Skeletal muscle cell (primary cell): ENCODE data around the gene SHISA6.
"Not testable (repeated sequence)": the region's sequence is repeated elsewhere in the genome, so short reads cannot be mapped to it uniquely, and the experiment has no call there.

Experiments
- DNase-seq: peaks from one replicate; pipeline ENCODE4 v3.0.0-alpha.2; 2010; ENCODE audit warnings: low read depth
- H3K4me3 ChIP-seq: 2 replicates; pipeline ENCODE4 v1.5.1; 2011; ENCODE audit warnings: low read depth, mild to moderate bottlenecking, control low read depth, low read length, moderate library complexity

Gene SHISA6

DNA sequence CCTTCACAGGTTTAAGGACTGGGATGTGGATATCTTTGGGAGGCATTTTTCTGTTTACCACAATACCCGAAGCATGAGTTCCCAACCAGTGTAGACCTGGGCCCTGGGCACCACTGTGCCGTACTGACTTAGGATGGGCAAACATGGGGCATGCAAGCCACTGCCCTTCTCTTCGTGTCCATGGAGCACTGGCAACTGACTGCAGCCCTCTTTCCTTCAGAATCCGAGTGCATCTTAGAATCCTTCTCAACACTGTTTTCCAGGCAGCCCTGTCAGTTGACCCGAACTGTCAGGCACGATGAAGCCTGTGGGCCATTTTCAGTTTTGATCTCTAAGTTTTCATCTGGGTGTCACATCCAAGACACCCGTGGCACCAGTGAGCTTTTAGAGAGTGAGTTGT lies 59.2 kb downstream of the SHISA6 start:
- no peak for DNase-seq
- no peak overlapping the region for H3K4me3 ChIP-seq

DNA sequence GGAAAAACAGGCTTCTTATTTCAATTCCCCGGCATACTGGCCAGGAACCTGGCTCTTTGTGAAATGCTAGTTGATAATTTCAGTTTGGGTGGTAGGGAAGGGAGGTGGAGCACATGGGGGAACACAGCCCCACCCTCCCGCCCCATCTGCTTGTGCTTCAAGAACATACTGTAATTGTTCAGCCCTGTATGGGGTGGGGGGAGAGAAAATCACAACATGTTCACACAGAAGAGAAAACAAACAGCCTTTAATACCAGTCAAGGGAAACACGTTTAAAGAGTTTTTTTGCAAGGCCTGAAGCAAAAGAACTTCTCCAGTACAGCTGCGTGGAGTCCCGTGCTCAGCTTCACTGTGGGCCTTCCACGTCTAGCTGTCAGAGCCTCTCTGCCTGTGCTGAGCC lies 59.7 kb downstream of the SHISA6 start:
- DNase-seq, result no peak
- no peak overlapping the region for H3K4me3 ChIP-seq

DNA sequence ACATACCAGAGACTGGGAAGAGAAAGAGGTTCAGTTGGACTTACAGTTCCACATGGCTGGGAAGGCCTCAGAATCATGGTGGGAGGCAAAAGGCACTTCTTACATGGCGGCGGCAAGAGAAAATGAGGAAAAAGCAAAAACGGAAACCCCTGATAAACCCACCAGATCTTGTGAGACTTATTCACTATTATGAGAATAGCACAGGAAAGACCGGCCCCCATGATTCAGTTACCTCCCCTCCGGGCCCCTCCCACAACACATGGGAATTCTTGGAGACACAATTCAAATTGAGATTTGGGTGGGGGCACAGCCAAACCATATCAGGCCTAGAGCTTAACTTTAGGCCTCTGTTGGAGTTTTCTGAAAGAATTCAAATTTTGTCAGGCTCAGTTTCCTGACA lies 60.9 kb downstream of the SHISA6 start:
- DNase-seq, H3K4me3 ChIP-seq: not testable (repeated sequence)

DNA sequence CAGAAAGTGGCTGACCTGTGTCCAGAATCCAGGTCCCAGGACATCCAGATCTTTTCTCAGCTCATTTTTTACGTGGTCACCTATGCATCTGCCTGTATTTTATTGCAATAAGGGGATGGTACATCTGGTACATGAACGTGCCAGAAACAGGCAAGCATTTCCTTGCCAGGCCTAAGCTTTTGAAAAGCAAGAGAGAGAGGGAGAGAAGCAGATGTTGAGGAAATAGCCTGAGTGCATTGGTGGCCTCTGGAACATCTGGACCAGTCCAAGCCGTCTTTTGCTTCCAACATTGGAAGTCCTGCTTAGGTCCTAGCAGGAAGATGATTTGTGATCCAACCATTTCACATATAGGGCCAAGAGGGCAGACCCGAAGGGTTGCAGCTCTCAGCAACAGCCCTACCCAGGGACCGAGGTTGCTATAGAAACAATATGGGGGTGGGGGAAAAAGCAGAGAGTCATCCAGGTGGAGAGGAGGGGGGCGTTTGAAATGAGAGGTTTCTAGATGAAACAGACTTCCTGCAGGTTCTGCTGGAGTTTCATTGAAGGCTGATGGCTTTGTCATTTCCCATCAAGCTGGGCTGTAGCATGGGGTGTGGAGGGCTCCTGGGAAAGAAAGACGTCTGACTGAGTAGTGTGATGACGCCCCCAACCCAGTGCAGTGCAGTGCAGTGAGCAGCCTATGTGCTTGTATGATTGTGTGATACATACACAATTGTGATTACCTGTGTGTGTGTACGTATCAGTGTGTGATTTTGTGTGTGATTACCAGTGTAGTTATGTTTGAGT lies 61.6 kb downstream of the SHISA6 start:
- no peak overlapping the region for H3K4me3 ChIP-seq
- no peak for DNase-seq

DNA sequence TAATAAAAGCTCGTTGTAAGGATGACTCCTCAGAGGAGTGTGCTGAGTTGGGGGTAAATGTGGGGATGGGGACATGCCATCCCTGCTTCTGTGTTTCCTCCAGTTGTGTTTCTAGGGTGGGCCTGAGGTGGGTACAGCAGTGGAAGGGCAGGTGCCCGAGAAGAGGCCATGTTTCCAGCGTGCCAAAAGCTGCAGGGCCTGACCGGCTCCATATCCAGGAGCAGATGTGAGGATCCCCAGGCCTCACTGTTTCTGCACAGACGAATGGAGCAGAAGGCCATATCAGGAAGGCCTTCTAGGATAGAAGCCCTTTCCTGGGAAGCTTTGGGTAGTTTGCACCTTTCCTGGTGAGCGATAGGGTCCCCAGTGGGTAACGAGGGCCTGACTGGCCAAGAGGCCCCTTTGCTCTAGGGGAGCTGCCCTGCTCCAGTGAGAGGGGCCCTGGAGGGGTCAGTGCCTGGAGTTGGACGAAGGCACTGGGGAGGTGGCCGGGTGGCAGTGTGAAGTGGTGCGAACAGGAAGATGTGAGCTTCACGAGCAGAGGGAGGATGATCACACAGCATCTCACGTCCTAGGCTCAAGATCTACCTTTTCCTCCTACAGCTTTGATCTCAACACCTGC lies 62.9 kb downstream of the SHISA6 start:
- DNase-seq, result no peak
- H3K4me3 ChIP-seq, result no peak overlapping the region

DNA sequence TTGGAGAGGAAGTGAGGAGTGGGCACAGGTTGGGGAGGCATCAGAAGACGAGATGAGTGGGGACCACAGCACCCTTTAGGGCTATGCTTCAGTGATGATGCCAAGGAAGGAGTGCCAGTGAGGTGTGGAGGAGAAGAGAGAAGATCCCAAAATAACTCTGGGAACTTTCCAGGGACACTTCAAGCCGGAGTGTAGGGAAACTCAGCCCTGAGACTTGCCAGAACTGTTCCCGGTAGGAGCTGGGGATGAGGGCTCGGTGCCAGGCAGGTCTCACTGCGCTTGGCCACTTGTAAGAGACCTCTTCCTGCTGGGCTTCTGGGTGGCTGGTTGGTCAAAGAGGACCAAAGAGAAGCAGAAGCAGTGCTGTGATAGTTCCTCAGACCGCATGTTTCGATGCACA lies 63.6 kb downstream of the SHISA6 start:
- H3K4me3 ChIP-seq, result no peak overlapping the region
- DNase-seq, result no peak

DNA sequence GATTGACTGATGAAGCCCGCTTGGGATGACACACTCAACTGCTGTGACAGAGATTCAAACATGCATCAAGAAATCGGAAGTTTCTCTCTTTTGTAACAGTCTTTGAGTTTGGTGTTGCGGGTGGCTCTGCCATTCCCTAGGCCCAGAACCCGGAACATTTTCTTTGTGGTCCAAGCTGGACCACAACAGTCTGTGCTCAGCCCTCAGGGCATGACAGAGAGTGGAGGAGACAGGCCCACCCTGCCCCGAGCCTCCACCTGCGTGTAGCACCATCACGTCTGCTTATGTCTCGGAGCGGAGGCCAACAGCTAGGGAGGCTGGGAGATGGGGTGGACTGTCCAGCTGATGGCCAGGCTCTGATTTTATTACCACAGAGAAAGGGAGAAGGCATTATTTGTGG lies 64.5 kb downstream of the SHISA6 start:
- H3K4me3 ChIP-seq, result no peak overlapping the region
- no peak for DNase-seq

DNA sequence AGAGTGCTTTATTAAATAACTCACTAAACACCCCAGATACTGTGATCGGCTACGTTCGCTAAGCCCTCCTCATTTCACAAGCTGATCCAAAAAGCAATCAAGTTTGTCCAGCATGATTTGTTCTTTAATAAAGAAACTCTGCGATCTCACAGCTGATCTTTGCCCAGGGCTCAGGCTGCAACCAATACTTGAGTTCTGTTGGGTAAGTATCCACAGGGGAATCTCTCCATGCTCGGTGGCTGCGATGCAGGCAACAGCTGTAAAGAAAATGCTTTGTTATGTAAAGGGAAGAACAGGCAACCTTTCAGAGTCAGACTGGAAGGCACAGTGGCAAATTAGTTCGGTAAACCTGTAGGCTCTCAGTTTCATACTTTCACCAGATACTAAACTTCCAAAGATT lies 67.5 kb downstream of the SHISA6 start:
- no peak overlapping the region for H3K4me3 ChIP-seq
- DNase-seq, result no peak

DNA sequence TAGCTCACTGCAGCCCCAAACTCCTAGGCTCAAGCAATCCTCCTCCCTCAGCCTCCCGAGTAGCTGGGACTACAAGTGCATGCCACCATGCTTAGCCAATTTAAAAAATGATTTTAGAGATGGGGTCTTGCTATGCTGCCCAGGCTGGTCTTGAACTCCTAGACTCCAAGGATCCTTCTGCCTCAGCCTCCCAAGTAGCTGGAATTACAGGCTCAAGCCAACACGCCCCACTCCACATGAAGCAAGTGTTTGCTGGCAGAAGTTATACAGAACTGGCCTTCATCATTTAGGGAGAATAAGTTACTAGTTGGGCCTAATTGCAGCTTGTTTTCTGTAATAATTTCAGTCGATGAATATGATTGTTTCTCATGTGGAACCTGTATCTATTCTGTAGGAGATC lies 68.0 kb downstream of the SHISA6 start:
- DNase-seq, result no peak
- H3K4me3 ChIP-seq, result no peak overlapping the region

DNA sequence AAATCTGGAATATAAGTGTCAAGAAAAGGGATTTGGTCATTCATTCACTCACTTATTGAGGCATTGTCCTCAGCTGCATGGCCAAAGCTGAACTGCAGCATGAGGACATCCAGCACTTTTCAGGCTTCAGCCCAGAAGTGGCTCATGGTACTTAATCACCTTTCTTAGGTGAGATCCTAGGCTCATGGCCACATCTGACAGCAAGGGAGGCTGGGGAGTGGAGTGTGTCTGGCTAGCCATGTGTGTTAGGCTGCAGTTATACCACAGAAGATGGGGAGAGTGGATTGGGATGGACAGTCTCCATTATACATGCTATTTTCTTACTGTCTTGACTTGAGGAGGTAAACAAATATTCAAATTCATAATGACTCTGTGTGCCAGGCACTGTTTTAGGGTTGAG lies 68.8 kb downstream of the SHISA6 start:
- no peak overlapping the region for H3K4me3 ChIP-seq
- no peak for DNase-seq

DNA sequence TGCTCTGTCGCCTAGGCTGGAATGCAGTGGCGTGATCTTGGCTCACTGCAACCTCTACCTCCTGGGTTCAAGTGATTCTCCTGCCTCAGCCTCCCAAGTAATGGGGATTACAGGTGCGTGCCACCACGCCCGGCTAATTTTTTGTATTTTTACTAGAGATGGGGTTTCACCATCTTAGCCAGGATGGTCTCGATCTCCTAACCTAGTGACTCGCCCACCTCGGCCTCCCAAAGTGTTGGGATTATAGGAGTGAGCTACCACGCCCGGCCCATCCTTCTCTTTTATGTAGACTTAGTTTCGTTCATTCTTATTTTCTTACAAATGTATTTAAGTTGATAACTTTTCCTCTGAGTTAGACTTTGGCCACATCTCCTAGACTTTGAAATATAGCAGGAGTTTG lies 75.4 kb downstream of the SHISA6 start:
- DNase-seq, result not testable (repeated sequence)

DNA sequence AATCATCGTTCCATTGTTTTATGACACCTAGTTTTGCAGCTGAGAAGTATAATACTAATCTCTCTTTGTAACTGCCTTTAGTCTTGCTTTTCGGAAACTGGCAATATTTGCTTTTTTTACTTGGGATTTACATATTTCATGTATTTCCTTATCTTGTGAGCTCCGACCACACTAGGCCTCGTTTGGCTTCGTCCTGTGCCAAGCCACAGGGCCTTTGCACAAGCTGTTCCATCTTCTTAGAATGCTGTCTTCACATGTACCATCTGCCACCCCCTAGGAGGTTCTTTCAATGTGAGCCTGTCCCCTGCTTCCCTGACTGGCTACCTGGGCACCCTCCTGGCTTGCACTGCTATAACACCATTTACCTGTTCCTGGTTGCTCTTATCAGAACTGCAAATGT lies 77.2 kb downstream of the SHISA6 start:
- no peak for DNase-seq
- no peak overlapping the region for H3K4me3 ChIP-seq

More for the DNA sequence above, 75.4 kb downstream of the SHISA6 start:
- H3K4me3 ChIP-seq, result not testable (repeated sequence)

DNA sequence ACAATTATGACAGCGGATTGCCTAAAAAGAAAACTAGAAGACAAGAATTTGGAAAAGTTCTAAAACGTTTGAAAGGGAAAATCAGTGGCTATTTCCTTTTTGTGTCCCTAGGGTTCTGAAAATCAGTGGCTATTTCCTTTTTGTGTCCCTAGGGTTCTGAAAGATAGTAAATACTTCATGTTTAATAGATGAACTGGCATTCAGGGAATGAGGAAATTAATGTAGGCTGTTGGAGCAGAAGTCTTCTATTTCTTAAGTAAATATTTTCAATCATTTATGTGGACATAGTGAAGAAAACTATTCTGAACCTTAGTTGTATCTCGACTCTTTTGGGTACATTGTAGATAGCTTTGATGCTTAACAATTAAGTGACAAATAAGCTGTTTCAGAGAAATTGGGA lies 78.9 kb downstream of the SHISA6 start:
- no peak for DNase-seq
- H3K4me3 ChIP-seq, result no peak overlapping the region

DNA sequence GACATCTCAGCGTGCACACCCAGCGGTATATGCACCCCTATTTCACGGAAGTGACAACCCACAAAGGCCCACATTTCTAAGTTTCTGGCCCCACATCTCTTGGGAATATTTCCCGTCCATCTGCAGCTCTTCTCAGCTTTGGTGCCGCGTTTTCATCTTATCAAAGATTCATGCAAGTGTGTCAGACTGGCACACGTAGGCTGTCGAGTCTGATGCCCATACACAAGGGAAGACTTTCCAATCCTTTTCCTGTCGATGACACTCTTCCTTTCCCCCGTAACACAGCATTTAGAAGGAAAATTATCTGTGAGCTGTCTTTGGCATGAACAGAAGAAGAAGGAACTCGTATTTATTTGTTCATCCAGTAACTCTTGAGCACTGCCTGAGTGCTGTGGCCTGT lies 83.0 kb downstream of the SHISA6 start:
- no peak overlapping the region for H3K4me3 ChIP-seq
- DNase-seq, result no peak

DNA sequence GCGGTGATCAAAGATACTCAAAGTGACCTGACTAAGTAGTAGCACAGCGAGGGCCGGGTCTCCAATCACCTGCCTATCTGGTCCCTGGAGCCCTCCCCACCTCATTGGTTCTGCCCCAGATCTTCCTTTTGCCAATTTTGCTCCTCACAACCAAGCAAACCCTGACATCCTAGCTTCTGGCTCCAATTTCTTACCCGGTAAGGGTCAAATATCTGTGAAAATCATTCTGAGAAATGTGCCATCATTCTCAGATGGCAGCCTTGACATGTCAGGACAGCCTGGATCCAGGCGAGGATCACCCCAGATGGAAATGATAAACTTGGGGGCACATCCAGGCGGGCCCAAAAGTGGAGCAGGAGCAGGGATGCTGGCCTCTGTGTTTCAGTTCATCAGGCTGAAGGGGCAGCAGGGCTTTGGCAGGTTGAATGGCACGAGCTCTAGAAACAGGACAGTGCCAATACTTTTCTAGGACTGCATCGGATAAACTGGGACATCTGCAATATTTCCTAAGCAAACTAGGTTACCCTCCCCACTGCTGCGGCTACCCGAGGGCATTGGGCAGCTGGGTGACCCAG lies 83.9 kb downstream of the SHISA6 start:
- DNase-seq, result no peak

DNA sequence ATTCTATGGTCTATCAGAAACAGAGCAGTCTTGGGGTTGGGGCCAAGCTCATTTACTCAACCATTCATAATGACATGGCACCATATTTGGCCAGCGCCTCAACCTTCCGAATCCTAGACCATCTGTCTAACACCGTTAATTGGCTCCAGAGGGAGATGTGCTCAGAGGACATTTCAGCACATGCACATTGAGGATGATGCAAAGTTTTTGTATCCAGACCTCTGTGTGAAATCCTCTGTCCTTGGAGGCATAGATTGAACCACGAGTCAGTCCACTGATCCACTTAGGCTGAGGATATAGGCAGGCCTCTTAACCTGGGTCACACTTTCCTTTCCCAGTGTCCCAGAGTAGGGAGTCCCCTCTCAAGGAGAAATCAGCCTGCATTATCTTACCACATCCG lies 85.5 kb downstream of the SHISA6 start:
- no peak overlapping the region for H3K4me3 ChIP-seq
- no peak for DNase-seq

More for the DNA sequence above, 83.9 kb downstream of the SHISA6 start:
- no peak overlapping the region for H3K4me3 ChIP-seq

DNA sequence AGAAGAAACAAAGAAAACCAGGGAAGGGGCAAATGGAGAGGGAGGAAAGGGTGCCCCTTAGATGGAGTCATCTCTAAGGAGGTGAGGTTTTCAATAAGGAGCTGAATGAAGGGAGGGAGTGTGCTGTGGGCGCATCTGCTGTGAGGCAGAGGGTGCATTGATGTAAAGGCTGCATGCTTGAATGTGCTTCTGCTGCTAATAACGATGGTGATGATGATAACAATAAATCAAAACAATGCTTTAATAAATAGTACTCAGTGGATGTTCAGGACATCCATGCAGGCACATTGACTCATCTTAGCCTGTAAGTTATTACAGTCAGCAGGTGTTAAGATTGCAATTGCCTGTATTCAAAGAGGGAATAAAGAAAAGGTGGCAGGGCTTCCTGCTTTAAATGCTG lies 87.8 kb downstream of the SHISA6 start:
- no peak overlapping the region for H3K4me3 ChIP-seq
- no peak for DNase-seq

DNA sequence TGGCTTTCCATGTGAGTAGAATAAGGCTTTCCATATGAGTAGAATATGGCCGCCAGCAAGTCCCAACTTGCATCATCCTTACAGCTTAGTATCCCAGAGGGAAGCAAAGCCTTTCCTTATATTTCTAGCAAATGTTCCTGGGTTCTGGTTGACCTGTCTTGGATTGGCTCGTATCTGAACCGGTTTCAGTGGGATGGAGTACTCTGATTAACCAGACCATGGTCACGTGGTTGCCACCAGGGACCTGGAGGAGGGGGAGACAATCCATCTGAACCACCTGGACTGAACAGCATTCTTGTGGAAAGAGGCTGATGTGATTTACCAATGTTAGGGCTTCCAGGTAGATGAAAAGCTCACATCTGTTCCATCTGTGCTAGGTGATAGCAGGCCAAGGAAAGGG lies 89.0 kb downstream of the SHISA6 start:
- no peak for DNase-seq
- H3K4me3 ChIP-seq, result no peak overlapping the region

DNA sequence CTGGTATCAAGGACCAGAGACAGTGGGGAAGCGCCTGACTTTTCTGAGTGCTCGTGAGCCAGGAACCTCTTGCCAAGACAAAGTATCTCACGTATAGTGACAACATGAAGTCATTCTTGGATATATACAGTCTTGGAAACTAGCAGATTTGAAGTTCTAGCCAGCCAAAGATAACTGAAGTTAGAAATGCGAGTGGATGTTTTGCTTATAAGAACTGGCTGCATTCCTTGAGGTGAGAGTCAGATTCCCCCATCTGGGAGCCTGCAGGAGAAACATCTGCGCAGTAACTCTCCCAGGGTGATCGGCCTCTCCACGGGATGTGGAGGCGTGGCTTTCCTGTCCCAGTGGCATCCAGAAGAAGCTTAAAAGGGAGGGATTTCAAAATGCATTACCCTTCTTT lies 89.8 kb downstream of the SHISA6 start:
- DNase-seq, result no peak

DNA sequence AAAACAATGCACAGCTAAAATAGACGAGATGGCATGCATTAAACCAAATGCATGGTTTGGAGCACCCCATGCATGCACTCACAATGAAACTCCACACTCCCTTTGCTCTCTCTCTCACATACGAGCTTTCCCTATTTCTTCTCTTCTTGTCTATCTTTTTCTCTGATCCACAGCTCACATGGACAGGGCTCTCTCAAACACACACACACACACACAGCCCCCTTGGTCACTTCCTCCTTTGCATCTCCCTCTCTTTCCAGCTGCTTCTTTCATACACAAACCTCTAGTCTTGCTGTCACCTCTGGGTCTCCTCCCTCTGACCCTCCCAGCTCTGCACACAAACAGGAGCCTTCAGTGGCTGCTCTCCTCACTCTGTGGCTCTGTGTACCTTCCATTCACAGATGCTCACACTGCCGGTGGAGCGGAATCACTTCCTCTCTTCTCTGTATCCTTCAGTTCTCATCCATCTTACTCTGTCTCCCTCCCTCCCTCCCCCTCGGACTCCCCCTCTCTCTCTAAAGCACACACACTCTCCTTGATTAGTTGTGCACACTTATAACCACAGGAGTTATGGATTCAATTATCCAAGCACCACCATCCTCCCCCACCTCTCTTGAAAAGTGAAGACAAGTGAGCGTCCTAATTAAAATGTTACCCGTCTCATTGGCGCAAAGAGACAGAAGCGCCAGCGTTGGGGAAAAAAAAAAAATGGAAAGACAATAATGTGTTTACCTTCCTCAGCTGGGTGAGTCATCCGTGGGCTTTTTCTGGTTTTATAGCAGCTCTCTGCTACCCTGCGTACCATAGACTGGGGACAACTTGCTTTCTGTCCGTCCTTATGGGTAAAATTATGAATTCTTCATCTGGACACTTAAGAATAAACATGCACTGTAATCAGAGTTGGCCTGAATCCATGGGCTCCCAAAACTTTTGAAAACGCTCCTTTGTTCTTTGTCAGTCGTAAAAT lies 90.8 kb downstream of the SHISA6 start:
- H3K4me3 ChIP-seq, result no peak overlapping the region
- no peak for DNase-seq

More for the DNA sequence above, 89.8 kb downstream of the SHISA6 start:
- H3K4me3 ChIP-seq, result no peak overlapping the region
